K562 (cell line): ENCODE measurements around the gene MSH2. TPM values are rescaled to one million over a fixed set of nuclear protein-coding genes. Genes with fewer than 3 reads are reported as not detected.

Experiments
- ATAC-seq: fragments of 200-7000 bp; cut with Tn5 transposase; 3 replicates; pipeline ENCODE4 v1.9.1; 2020; ENCODE audit warnings: moderate library complexity
- BruUV-seq: library from RNA; stranded (reverse); fragments of 400-500 nt; replicated peaks from 2 replicates; lab custom pipeline; 2021; lab: Mats Ljungman, UMichigan
- CTCF ChIA-PET: fragments of 300-600 bp; formaldehyde crosslinking; extraction: SDS; loops from one replicate; lab custom pipeline; 2021; ENCODE audit warnings: low intra/inter-chr PET ratio; lab: Yijun Ruan, JAX
- POLR2A ChIA-PET: fragments of 300-600, 350-650 bp; sonication (Branson Sonifier 250); formaldehyde crosslinking; extraction: SDS; loops from one replicate; lab custom pipeline; 2021; ENCODE audit warnings: antibody characterized with exemption, inconsistent platforms; lab: Yijun Ruan, JAX
- DNase-seq, 4 experiments: peaks; one replicate each; pipeline versions ENCODE4 v3.0.0 to v3.0.0-alpha.2; 2011 to 2018; ENCODE audit warnings: low spot score in 3 of 4, mixed read lengths in 3 of 4; ENCODE audit errors: extremely low read depth in 1 of 4
- FAIRE-seq: peaks from 2 replicates; lab custom pipeline; 2011; peaks lifted over from hg19 to GRCh38; lab: Jason Lieb, UNC
- H2AFZ ChIP-seq: 2 replicates; pipeline ENCODE4 v1.6.0; 2011; ENCODE audit warnings: low read depth, low read length, control low read depth, inconsistent platforms
- H3K27ac ChIP-seq: fragments of 200-600 bp; 3 replicates; pipeline ENCODE4 v1.8.0; 2011; ENCODE audit warnings: low read depth, mild to moderate bottlenecking, control low read depth, inconsistent platforms, low read length, moderate library complexity, mixed read lengths; ENCODE audit errors: extremely low read depth
- H3K27me3 ChIP-seq, 2 experiments: fragments of 300-600 bp in 1 of 2; 2 replicates in 1 of 2; 3 replicates in 1 of 2; pipeline versions ENCODE4 v1.6.0 to v1.8.0; 2011; ENCODE audit warnings: inconsistent platforms in 2 of 2, low read length in 2 of 2, mild to moderate bottlenecking in 1 of 2, mixed read lengths in 1 of 2, moderate library complexity in 1 of 2; ENCODE audit not compliant: control insufficient read depth in 2 of 2, insufficient read depth in 2 of 2
- H3K36me3 ChIP-seq: fragments of 300-600 bp; 3 replicates; pipeline ENCODE4 v1.8.0; 2011; ENCODE audit warnings: mild to moderate bottlenecking, low read length, inconsistent platforms; ENCODE audit not compliant: control insufficient read depth, insufficient read depth
- H3K4me1 ChIP-seq, 2 experiments: fragments of 200-600 bp in 1 of 2; replicated peaks in 1 of 2; 2 replicates in 1 of 2; 3 replicates in 1 of 2; pipeline versions ENCODE4 v1.5.1 to v1.8.0; 2011; ENCODE audit warnings: inconsistent platforms in 2 of 2, low read length in 2 of 2, mild to moderate bottlenecking in 1 of 2, mixed read lengths in 1 of 2, moderate library complexity in 1 of 2; ENCODE audit not compliant: control insufficient read depth in 2 of 2, insufficient read depth in 2 of 2
- H3K4me2 ChIP-seq: 2 replicates; pipeline ENCODE4 v1.6.1; 2011; ENCODE audit warnings: low read length, control low read depth, inconsistent platforms, mixed read lengths; ENCODE audit not compliant: insufficient read depth
- H3K4me3 ChIP-seq: fragments of 200-600 bp; sonication (generic), shearing (Covaris generic); 2 replicates; pipeline ENCODE4 v1.5.1; 2016; ENCODE audit warnings: control low read depth, inconsistent platforms
- H3K79me2 ChIP-seq: fragments of 200-600 bp; 3 replicates; pipeline ENCODE4 v1.8.0; 2011; ENCODE audit warnings: low read length, inconsistent platforms; ENCODE audit not compliant: control insufficient read depth, insufficient read depth
- H3K9ac ChIP-seq, 2 experiments: 2 replicates each; pipeline versions ENCODE4 v1.6.0 to v1.6.1; 2011; ENCODE audit warnings: low read depth in 2 of 2, low read length in 2 of 2, control low read depth in 1 of 2, inconsistent platforms in 1 of 2, mild to moderate bottlenecking in 1 of 2, mixed read lengths in 1 of 2; ENCODE audit not compliant: insufficient read depth in 1 of 2
- H3K9me1 ChIP-seq: one replicate; pipeline ENCODE4 v1.6.0; 2011; ENCODE audit warnings: inconsistent platforms, mild to moderate bottlenecking, low read length, moderate library complexity; ENCODE audit not compliant: control insufficient read depth, insufficient read depth
- H3K9me3 ChIP-seq: replicated peaks from 2 replicates; pipeline ENCODE4 v1.5.1; 2011; ENCODE audit warnings: low read depth, low read length, inconsistent platforms; ENCODE audit not compliant: control insufficient read depth, insufficient read depth
- H4K20me1 ChIP-seq: replicated peaks from 2 replicates; pipeline ENCODE4 v1.6.1; 2011; ENCODE audit warnings: low read length, inconsistent platforms, mixed read lengths; ENCODE audit not compliant: control insufficient read depth, insufficient read depth
- BHLHE40 ChIP-seq: IDR thresholded peaks from 2 replicates; pipeline ENCODE4 v1.6.1; 2011; ENCODE audit warnings: low read length, improper control_type of control experiment
- DPF2 ChIP-seq: fragments of 450-650 bp; IDR thresholded peaks from 2 replicates; pipeline ENCODE4 v1.6.1; 2016
- E2F5 ChIP-seq: sonication (generic); formaldehyde crosslinking; IDR thresholded peaks from 2 replicates; pipeline ENCODE4 v1.8.0; 2022; ENCODE audit warnings: mild to moderate bottlenecking, missing genetic modification reagents
- HNRNPUL1 ChIP-seq: fragments of 200-400 bp; formaldehyde crosslinking; IDR thresholded peaks from 2 replicates; pipeline ENCODE4 v1.6.1; 2017; ENCODE audit warnings: low read length
- HSF4 ChIP-seq: fragments of 250-450 bp; sonication (Bioruptor Pico); IDR thresholded peaks from 2 replicates; pipeline ENCODE4 v2.1.2; 2022; ENCODE audit warnings: mild to moderate bottlenecking, moderate library complexity, borderline replicate concordance
- NEUROD1 ChIP-seq: fragments of 150-350 bp; IDR thresholded peaks from 2 replicates; pipeline ENCODE4 v1.6.1; 2014; ENCODE audit warnings: borderline replicate concordance, low read length, low read depth; ENCODE audit not compliant: partially characterized antibody
- RNF219 ChIP-seq: fragments of 250-450 bp; sonication (Bioruptor Pico); IDR thresholded peaks from 2 replicates; pipeline ENCODE4 v1.5.0; 2022; ENCODE audit warnings: mild to moderate bottlenecking
- SMAD4 ChIP-seq: fragments of 250-450 bp; sonication (Bioruptor Pico); conservative IDR thresholded peaks from 2 replicates; pipeline ENCODE4 v1.8.0; 2021; ENCODE audit warnings: inconsistent platforms, mild to moderate bottlenecking, moderate library complexity
- SNRNP70 ChIP-seq: fragments of 200-400 bp; formaldehyde crosslinking; optimal IDR thresholded peaks from 2 replicates; pipeline ENCODE3; 2017; ENCODE audit warnings: low read depth, low read length
- TFAM ChIP-seq: fragments of 250-450 bp; sonication (Bioruptor Pico); conservative IDR thresholded peaks from 2 replicates; pipeline ENCODE4 v1.5.0; 2021; ENCODE audit warnings: mild to moderate bottlenecking, moderate library complexity
- YY1 ChIP-seq, 3 experiments: IDR thresholded peaks; 2 replicates each; pipeline ENCODE4 v1.6.1; 2011; ENCODE audit warnings: low read length in 2 of 3, mild to moderate bottlenecking in 2 of 3, moderate library complexity in 2 of 3, borderline replicate concordance in 1 of 3, control low read depth in 1 of 3, low read depth in 1 of 3; ENCODE audit not compliant: insufficient read depth in 3 of 3, insufficient replicate concordance in 2 of 3, control insufficient read depth in 1 of 3, insufficient read length in 1 of 3; ENCODE audit errors: extremely low read depth in 1 of 3
- ZHX1 ChIP-seq: fragments of 150-350 bp; conservative IDR thresholded peaks from 2 replicates; pipeline ENCODE4 v1.6.1; 2014; ENCODE audit warnings: low read length
- ZNF217 ChIP-seq: sonication (generic); formaldehyde crosslinking; IDR thresholded peaks from 2 replicates; pipeline ENCODE4 v1.8.0; 2022; ENCODE audit warnings: mild to moderate bottlenecking, missing genetic modification reagents
- ZNF282 ChIP-seq: sonication (generic); formaldehyde crosslinking; IDR thresholded peaks from 2 replicates; pipeline ENCODE4 v1.8.1; 2023; ENCODE audit warnings: missing genetic modification reagents
- ZNF764 ChIP-seq: fragments of 250-450 bp; sonication (Bioruptor Pico); IDR thresholded peaks from 2 replicates; pipeline ENCODE4 v1.4.0; 2020; ENCODE audit warnings: low read depth, mild to moderate bottlenecking, moderate library complexity
- WGBS: fragments of 100-300 bp; shearing (Covaris generic); methylation state at CpG from one replicate; pipeline ENCODE4 v1.1.6; 2016; ENCODE audit warnings: low coverage, mixed read lengths; ENCODE audit not compliant: insufficient coverage; ENCODE audit errors: missing lambda C conversion rate; 5-methylcytosine and 5-hydroxymethylcytosine counted together
- in situ Hi-C: fragments of 300-500 bp; cut with MboI; formaldehyde crosslinking; loops from 4 replicates; pipeline ENCODE4 v1.15.0; 2018; ENCODE audit warnings: inconsistent platforms, mixed read lengths
- intact Hi-C: fragments of 100-400 bp; cut with micrococcal nuclease; formaldehyde crosslinking; loops from 2 replicates; pipeline ENCODE4 v1.14.2; 2022
- polyA plus RNA-seq, 8 experiments: library from polyadenylated mRNA; depleted of rRNA in 4 of 8; stranded (reverse) in 5 of 8; unstranded in 3 of 8; fragments of >200 nt; fragmentation: Nextera tagmentation in 2 of 8; fragmentation: Illumina TruSeq in 1 of 8; extraction: Ambion mirVana in 2 of 8; extraction: Trizol in 1 of 8; gene quantifications; 2 replicates each; pipeline versions ENCODE4 v1.2.1 to v1.2.3, GENCODE V29; 2011 to 2014; ENCODE audit warnings: inconsistent platforms in 1 of 8, missing spikeins in 1 of 8
- total RNA-seq, 7 experiments: library from RNA; depleted of rRNA in 6 of 7; stranded (reverse); fragments of >200 nt in 6 of 7; fragmentation: Illumina TruSeq in 2 of 7; extraction: Trizol in 2 of 7; gene quantifications; 2 replicates each; pipeline versions ENCODE4 v1.2.1 to v1.2.3, GENCODE V29; 2011 to 2021; ENCODE audit warnings: low replicate concordance in 1 of 7

Gene MSH2
- total and polyA plus RNA-seq, 9 of the 15 experiments (the other 6 are each of a cell fraction or from before 2014, with no cell fraction given), result 51.8 to 139 (median 113) TPM

GRCh38 chr2:47403609-47404193, 745 bp downstream of the MSH2 start:
- BruUV-seq, result TSS peak; percentile 55
- TF ChIP-seq SMAD4 (0 out of 2 replicates have a peak, but pooled peaks have one; percentile 0), ZNF282 (CRISPR knock-in tag) (no peak), YY1 (IDR thresholded peaks at IDR 0.05; ENCODE audit: borderline replicate concordance in 1 of 3, control insufficient read depth in 1 of 3, extremely low read depth in 1 of 3, insufficient read depth in 3 of 3, insufficient read length in 1 of 3, insufficient replicate concordance in 2 of 3, low read depth in 1 of 3, low read length in 2 of 3) (peak in 1 of 3 experiments; percentile 10), HNRNPUL1 (no peak), TFAM (CRISPR knock-in tag) (no peak), RNF219 (CRISPR knock-in tag) (no peak), ZNF764 (CRISPR knock-in tag) (no peak), NEUROD1 (no peak), HSF4 (0 out of 2 replicates have a peak, but pooled peaks have one; percentile 18), E2F5 (CRISPR knock-in tag) (no peak; the same call in 1 of the 2 replicates), DPF2 (0 out of 2 replicates have a peak, but pooled peaks have one; percentile 1), ZNF217 (no peak), BHLHE40 (peak; percentile 26; the same call in 1 of the 2 replicates), SNRNP70 (no peak), ZHX1 (no peak)

More at GRCh38 chr2:47403609-47404193, 745 bp downstream of the MSH2 start:
- Histone ChIP-seq H3K9me1 (no peaks in the 10 kb centered on the region), H4K20me1 (no peaks in the 10 kb centered on the region), H3K9ac (peak overlapping the region; percentile 87 to 99), H2AFZ (peak overlapping the region; percentile 96), H3K4me2 (peak overlapping the region; percentile 96), H3K27ac (peak overlapping the region; percentile 94), H3K27me3 (no peaks in the 10 kb centered on the region), H3K4me3 (peak overlapping the region; percentile 65), H3K36me3 (peaks cover 33% of the 10 kb centered on the region), H3K79me2 (peaks cover 59% of the 10 kb centered on the region), H3K9me3 (peaks cover 4% of the 10 kb centered on the region; the same call in 1 of the 2 replicates), H3K4me1 (peaks cover 7 to 22% of the 10 kb centered on the region in 2 experiments; a peak in 3 of 5 replicates)
- peak; percentile 56 for ATAC-seq
- peak; percentile 37 for FAIRE-seq
- ChIA-PET POLR2A (interaction anchor here (0.7 to 1.5 kb wide), 8 partner anchors 9 to 380 kb away, joined by 3 to 6 read pairs (median 3); no protein-coding TSS in a partner anchor), CTCF (no interaction called here)
- WGBS, result under 1% methylated on average over 24 of the region's 24 CpGs
- intact Hi-C loops, result no loop called here
- DNase-seq, result peak; percentile 19 to 55 (median 30)
- in situ Hi-C loops, result no loop called here
